Middle frontal gyrus (tissue), 1 donor: ENCODE data around the gene SPIB.
"Not testable (repeated sequence)": the region's sequence is repeated elsewhere in the genome, so short reads cannot be mapped to it uniquely, and the experiment has no call there.

Experiments
- DNase-seq: peaks from one replicate; pipeline ENCODE4 v3.0.0-alpha.2; 2015; ENCODE audit warnings: low spot score; ENCODE audit errors: extremely low spot score

Gene SPIB

DNA sequence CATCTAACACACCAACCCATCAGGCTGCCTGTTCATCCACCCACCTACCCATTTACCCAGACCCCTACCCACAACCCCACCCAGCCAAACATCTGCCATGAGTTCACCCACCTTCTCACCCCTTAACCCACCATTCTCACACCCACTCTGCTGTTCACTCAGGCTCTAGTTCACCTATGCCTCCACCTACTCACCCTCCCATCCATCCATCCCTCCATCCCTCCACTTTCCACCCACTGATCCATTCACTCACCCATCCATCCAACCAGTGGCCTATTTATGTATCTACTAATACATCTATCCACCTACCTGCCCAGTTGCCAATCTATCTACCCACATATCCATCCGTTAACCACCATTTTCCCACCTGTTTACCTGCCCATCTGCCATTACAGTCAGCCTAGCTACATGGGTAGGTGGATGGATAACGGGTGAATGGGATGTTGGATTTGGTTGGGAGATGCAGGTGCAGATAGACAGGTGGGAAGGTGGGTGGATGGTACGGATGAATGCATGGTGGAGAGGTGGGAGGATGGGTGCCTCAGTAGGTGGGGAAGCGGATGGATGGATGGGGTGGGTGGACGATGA lies 19.2 kb downstream of the SPIB start:
- no peak for DNase-seq

DNA sequence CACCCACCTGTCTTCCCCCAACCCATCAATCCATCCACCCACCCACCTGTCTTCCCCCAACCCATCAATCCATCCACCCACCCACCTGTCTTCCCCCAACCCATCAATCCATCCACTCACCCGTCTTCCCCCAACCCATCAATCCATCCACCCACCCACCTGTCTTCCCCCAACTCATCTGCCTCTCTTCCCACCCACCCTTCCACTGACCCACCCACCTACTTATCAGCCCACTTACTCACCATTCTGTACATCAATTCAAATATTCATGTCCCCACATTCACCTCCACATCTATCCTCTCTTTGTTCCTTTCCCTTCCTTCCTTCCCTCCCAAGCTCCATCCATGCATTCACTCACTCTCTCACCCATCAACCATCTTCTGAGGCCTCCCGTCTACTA lies 20.4 kb downstream of the SPIB start:
- not testable (repeated sequence) for DNase-seq

DNA sequence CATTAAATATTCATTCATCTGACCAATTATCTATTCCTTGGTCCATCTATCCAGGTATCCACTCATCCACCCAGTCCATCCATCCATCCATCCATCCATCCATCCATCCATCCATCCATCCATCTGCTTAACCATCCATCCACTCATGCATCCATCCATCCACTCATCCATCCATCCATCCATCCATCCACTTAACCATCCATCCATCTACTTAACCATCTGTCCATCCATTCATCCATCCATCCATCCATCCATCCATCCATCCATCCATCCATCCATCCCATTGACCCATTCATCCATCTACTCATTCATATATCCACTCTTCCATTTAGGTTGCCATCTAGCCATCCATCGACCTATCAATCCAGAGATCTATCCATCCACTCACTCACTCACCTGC lies 25.3 kb downstream of the SPIB start:
- no peak for DNase-seq

GRCh38 chr19:50447053-50447452 lies 28.3 kb downstream of the SPIB start:
- no peak for DNase-seq

DNA sequence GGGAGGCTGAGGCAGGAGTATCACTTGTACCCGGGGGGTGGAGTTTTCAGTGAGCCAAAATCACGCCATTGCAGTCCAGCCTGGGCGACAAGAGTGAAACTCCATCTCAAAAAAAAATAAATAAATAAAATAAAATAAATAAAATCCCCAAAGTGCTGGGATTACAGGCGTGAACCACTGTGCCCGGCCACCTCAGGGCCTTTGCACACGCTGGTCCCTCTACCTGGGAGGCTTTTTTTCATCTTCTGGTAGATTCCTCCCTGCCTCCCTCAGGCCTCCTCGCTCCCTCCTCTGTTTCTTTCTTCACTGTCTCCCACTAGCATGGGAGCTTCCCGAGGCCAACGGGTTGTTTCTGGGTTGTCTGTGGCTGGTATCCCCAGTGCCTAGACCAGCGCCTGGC lies 29.0 kb downstream of the SPIB start:
- DNase-seq, result no peak

DNA sequence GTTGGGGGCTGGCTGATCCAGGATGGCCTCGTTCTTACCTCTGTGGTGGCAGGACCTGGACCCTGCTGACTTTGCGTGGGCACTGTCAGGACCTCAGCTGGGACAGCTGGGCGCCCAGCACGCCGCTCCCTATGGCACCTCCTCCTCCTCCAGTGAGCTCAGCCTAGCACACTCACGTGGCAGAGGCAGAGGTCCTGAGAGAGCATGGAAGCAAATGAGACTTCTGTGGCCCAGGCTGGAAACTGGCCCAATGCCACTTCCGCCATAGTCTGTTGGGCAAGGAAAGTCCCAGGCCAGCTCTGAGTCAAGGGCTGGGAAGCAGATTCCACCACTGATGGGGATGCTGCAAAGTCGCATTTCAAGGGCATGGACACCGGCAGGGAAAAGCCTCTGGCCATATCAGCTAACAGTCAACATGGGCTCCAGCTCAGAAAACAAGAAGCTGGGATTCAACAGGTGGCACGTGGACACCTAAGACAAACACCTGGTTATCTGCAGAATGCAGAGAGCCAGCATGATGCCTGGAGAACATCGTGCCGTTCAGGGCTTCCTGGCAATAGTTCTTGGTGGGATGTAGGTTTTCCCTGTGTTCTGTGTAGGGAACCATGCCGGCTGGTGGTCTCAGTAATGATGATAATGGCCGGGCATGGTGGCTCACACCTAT lies 30.6 kb downstream of the SPIB start:
- no peak for DNase-seq

- DNase-seq, result no peak
Measured at GRCh38 chr19:50450369-50451222, 31.9 kb downstream of the SPIB start.

- DNase-seq, result no peak
Measured at GRCh38 chr19:50451223-50451534, 32.4 kb downstream of the SPIB start.

GRCh38 chr19:50453243-50453642 lies 34.5 kb downstream of the SPIB start:
- DNase-seq, result no peak

GRCh38 chr19:50455992-50456391 lies 37.3 kb downstream of the SPIB start:
- DNase-seq, result no peak

DNA sequence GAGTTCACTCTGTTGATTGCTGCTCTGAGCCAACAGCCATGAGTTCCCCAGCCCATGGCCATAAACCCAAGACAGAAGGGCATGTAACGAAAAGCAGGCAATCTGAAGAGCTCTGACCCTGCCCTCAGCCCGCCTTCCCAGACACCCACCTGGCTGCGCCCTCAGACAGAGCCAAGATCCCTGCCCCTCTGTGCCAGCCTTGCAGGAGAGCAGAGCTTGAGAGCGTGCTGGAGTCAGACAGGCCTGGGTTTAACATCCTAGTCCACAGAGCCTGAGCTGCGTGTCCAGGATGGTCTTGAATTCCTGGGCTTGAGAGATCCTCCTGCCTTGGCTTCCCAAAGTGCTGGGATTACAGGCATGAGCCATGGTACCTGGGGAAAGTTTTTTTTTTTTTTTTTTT lies 38.6 kb downstream of the SPIB start:
- DNase-seq, result no peak

DNA sequence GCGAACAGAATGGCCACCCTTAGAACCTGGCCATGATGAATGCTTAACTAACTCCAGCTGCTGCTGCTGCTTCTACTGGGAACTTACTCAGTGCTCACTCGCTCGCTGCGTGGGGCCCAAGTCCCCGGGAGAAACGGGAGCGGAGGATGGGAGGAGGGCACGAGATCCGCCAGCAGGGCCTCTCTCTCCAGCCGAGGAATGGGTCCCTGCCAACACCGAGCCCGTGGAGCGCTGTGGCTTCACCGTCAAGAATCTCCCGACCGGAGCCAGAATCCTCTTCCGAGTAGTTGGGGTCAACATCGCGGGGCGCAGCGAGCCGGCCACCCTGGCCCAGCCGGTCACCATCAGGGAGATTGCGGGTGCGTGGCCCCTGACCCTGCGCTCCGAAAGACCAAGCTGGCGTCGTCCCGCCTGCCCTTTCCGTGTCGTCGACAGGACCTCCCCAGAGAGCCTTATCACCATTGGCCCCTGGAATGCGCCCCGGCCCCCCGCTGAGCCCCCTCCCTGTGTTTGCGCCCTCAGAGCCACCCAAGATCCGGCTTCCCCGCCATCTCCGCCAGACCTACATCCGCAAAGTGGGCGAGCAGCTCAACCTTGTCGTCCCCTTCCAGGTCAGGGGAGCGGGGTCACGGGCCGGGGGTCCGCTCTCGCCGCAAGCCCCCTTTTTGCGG lies 39.8 kb downstream of the SPIB start:
- DNase-seq, result no peak

- no peak for DNase-seq
Measured at GRCh38 chr19:50459067-50459456, 40.3 kb downstream of the SPIB start.

DNA sequence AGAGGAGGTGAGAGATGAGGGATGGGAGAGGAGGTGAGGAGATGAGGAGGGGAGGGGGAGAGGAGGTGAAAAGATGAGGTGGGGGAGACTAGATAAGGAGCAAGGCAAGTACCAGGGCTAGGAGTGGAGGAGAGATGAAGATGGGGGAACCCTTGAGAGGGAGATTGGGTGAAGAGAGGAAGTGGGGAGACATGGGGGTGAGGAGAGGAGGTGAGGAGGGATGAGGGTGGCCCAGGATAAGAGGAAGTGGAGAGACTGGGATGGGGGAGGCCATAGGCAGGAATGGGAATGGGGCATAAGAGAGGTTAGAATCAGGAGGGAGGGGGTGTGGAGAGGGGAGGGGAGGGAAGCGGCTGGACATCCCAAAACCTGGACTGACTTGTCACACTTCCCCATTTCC lies 40.9 kb downstream of the SPIB start:
- no peak for DNase-seq

DNA sequence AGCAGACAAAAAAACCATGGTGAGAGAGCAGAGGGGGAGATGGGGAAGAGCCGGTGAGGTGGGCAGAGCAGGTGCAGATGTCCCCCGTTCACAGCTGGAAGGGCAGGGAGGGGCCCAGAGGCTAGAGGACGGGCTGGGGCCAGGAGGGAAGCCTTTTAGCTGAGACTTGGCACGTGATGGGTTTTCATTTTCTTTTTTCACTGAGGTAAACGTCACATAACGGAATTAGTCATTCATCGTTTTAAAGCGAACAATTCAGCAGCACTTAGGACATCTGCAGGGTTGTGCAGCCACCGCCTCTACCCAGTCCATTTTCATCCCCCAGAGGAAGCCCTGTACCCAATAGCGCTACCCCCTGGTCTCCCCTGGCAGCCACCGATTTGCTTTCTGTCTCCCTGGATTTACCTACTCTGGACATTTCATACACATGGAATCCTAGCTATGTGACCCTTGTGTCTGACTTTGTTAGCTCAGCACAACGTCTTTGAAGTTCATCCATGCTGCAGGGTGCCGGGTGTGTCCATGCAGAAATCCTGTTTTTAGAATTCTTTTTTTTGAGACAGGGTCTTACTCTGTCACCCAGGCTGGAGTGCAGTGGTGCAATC lies 41.5 kb downstream of the SPIB start:
- no peak for DNase-seq

DNA sequence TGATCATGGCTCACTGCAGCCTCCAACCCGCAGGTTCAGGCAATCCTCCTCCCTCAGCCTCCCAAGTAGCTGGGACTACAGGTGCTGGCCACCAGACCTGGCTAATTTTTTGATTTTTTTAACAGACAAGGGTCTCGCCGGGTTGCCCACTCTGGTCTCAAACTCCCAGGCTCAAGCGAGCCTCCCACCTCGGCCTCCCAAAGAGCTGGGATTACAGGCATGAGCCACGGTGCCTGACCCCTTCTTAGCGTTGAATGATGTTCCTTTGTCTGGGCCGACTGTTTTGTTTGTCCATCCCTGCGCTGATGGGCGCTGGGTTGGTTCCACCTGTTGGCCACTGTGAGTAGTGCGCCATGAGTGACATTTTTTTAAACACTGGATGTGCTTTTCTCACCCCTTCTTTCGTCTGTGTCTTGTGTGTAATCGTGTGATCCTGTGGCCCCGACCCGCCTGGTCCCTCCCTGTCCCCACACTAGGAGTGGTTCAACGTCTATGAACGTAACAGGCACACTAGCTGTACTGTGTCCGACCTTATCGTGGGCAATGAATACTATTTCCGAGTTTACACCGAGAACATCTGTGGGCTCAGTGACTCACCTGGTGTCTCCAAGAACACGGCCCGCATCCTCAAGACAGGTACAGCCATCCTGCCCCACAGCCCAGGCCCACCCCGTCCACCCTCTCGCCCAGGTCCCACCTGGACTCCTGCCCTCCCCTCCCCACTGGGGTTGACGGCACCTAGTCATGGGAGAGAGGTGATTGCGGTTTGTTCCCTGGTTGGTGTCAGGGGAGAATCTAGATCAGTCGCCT lies 42.5 kb downstream of the SPIB start:
- DNase-seq, result no peak

DNA sequence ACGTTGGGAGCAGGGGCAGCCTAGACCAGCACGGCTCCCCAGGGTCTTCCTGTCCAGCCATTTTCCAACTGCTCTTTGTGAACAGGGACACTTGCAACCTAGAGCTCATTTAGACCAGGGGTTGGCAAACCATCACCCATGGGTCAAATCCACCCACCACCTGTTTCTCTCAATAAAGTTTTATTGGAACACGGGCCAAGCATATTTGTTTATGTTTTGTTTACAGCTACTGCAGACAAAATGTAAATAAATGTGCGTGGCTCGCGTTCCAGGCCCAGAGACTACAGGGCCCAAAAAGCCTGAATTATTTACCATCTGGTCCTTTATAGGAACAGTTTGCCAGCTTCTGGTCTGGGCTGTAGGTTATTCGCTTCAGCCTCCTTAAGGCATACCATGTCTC lies 44.2 kb downstream of the SPIB start:
- no peak for DNase-seq

DNA sequence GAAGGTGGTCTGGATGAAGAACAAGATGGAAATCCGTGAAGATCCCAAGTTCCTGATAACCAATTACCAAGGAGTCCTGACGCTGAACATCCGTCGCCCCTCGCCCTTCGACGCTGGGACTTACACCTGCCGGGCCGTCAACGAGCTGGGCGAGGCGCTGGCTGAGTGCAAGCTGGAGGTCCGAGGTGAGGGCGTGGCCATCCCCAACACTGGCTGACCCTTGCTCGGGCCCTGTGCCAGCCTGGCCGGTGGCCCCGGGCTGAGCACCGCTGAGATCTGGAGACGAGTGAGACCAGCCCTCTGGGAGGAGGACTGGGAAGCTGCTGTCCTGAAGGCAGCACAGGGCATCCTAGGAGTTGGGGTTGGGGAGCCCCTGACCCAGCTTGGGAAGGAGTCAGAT lies 45.6 kb downstream of the SPIB start:
- no peak for DNase-seq

- DNase-seq, result no peak
Measured at GRCh38 chr19:50465000-50465399, 46.3 kb downstream of the SPIB start.

GRCh38 chr19:50465986-50466705 lies 47.4 kb downstream of the SPIB start:
- no peak for DNase-seq
